GM12878 (cell line): ENCODE results near the gene SEMA5A. TPM values are rescaled to one million over a fixed set of nuclear protein-coding genes. Genes with fewer than 3 reads are reported as not detected.

Source experiments
- ATAC-seq: fragments of 200-7000 bp; cut with Tn5 transposase; 3 replicates; pipeline ENCODE4 v1.9.1; 2020; ENCODE audit warnings: mild to moderate bottlenecking, moderate library complexity
- BruUV-seq: library from RNA; stranded (reverse); fragments of 400-500 nt; replicated peaks from 2 replicates; lab custom pipeline; 2021; lab: Mats Ljungman, UMichigan
- CTCF ChIA-PET: fragments of 300-600 bp; sonication (Branson Sonifier 250); formaldehyde crosslinking; extraction: SDS; loops from one replicate; lab custom pipeline; 2021; ENCODE audit warnings: inconsistent platforms; lab: Yijun Ruan, JAX
- POLR2A ChIA-PET: fragments of 350-600 bp; formaldehyde crosslinking; extraction: SDS; loops from one replicate; lab custom pipeline; 2021; ENCODE audit warnings: inconsistent platforms; lab: Charles Lee
- RAD21 ChIA-PET: fragments of 300-600 bp; sonication (Branson Sonifier 250); formaldehyde crosslinking; loops from one replicate; lab custom pipeline; 2023; ENCODE audit warnings: antibody characterized with exemption; ENCODE audit not compliant: unreplicated experiment; lab: Charles Lee
- SMC1A ChIA-PET: fragments of 300-600 bp; sonication (Branson Sonifier 250); formaldehyde crosslinking; loops from one replicate; lab custom pipeline; 2023; ENCODE audit not compliant: unreplicated experiment, uncharacterized antibody; lab: Charles Lee
- DNase-seq: peaks from one replicate; pipeline ENCODE4 v3.0.0-alpha.2; 2011; ENCODE audit warnings: low read depth, low spot score
- FAIRE-seq: peaks from 3 replicates; lab custom pipeline; 2011; peaks lifted over from hg19 to GRCh38; lab: Jason Lieb, UNC
- H2AFZ ChIP-seq: 2 replicates; pipeline ENCODE4 v1.6.0; 2011; ENCODE audit warnings: low read depth, low read length, control low read depth; ENCODE audit not compliant: control insufficient read depth
- H3K27ac ChIP-seq: 2 replicates; pipeline ENCODE4 v1.5.1; 2011; ENCODE audit warnings: control low read depth; ENCODE audit not compliant: control insufficient read depth, insufficient read depth
- H3K27me3 ChIP-seq, 2 experiments: replicated peaks in 1 of 2; 2 replicates each; pipeline versions ENCODE4 v1.6.0 to v1.6.1; 2011; ENCODE audit warnings: low read length in 1 of 2; ENCODE audit not compliant: control insufficient read depth in 2 of 2, insufficient read depth in 2 of 2
- H3K36me3 ChIP-seq, 2 experiments: 2 replicates each; pipeline ENCODE4 v1.5.1; 2011; ENCODE audit warnings: low read length in 1 of 2; ENCODE audit not compliant: control insufficient read depth in 2 of 2, insufficient read depth in 2 of 2
- H3K4me1 ChIP-seq: 2 replicates; pipeline ENCODE4 v1.6.1; 2011; ENCODE audit warnings: mild to moderate bottlenecking, low read length, moderate library complexity, mixed read lengths; ENCODE audit not compliant: control insufficient read depth, insufficient read depth
- H3K4me2 ChIP-seq: 2 replicates; pipeline ENCODE4 v1.6.0; 2011; ENCODE audit warnings: control low read depth; ENCODE audit not compliant: control insufficient read depth, insufficient read depth
- H3K4me3 ChIP-seq: fragments of 200-600 bp; sonication (generic); 2 replicates; pipeline ENCODE4 v1.5.1; 2016
- H3K79me2 ChIP-seq: 2 replicates; pipeline ENCODE4 v1.6.0; 2011; ENCODE audit warnings: low read length; ENCODE audit not compliant: control insufficient read depth, insufficient read depth
- H3K9ac ChIP-seq: 2 replicates; pipeline ENCODE4 v1.8.0; 2011; ENCODE audit warnings: low read length, control low read depth, mixed read lengths; ENCODE audit not compliant: control insufficient read depth, insufficient read depth
- H3K9me3 ChIP-seq: replicated peaks from 3 replicates; pipeline ENCODE4 v1.5.1; 2011; ENCODE audit warnings: mild to moderate bottlenecking, low read length; ENCODE audit not compliant: control insufficient read depth, insufficient read depth
- H4K20me1 ChIP-seq: 2 replicates; pipeline ENCODE4 v1.6.0; 2011; ENCODE audit not compliant: control insufficient read depth, insufficient read depth
- E4F1 ChIP-seq: fragments of 450-650 bp; IDR thresholded peaks from 2 replicates; pipeline ENCODE4 v1.6.1; 2018; ENCODE audit warnings: borderline replicate concordance, mild to moderate bottlenecking; ENCODE audit not compliant: partially characterized antibody
- JUND ChIP-seq: IDR thresholded peaks from 2 replicates; pipeline ENCODE4 v1.6.1; 2012; ENCODE audit warnings: low read depth, mild to moderate bottlenecking, low read length, improper control_type of control experiment, moderate library complexity
- MXI1 ChIP-seq: fragments of 150-350 bp; IDR thresholded peaks from 2 replicates; pipeline ENCODE4 v1.6.1; 2011; ENCODE audit warnings: low read depth, mild to moderate bottlenecking, inconsistent platforms, low read length, improper control_type of control experiment
- SPI1 ChIP-seq: IDR thresholded peaks from 2 replicates; pipeline ENCODE4 v1.6.1; 2011; ENCODE audit warnings: low read depth, mild to moderate bottlenecking, low read length, moderate library complexity, borderline replicate concordance; ENCODE audit not compliant: insufficient read depth
- ZNF384 ChIP-seq: IDR thresholded peaks from 2 replicates; pipeline ENCODE4 v1.6.1; 2012; ENCODE audit warnings: low read depth, mild to moderate bottlenecking, low read length, improper control_type of control experiment, borderline replicate concordance
- WGBS: methylation state at CpG from one replicate; pipeline ENCODE4 v1.1.6; 2016; ENCODE audit warnings: low lambda C conversion rate; ENCODE audit not compliant: insufficient replicate concordance, insufficient coverage; ENCODE audit errors: missing lambda C conversion rate; 5-methylcytosine and 5-hydroxymethylcytosine counted together
- in situ Hi-C: fragments of 300-500 bp; cut with MboI; formaldehyde crosslinking; loops from 9 replicates; pipeline ENCODE4 v1.14.3; 2018; ENCODE audit warnings: mixed read lengths
- intact Hi-C: fragments of 100-400 bp; cut with micrococcal nuclease; formaldehyde crosslinking; loops from one replicate; pipeline ENCODE4 v1.14.2; 2022; ENCODE audit not compliant: unreplicated experiment
- polyA plus RNA-seq, 11 experiments: library from polyadenylated mRNA; depleted of rRNA in 4 of 11; unstranded in 6 of 11; stranded (reverse) in 5 of 11; fragments of >200 nt; fragmentation: Nextera tagmentation in 4 of 11; fragmentation: Illumina TruSeq in 1 of 11; extraction: Ambion mirVana in 4 of 11; extraction: Trizol in 1 of 11; gene quantifications; 1 replicate in 1 of 11; 2 replicates in 10 of 11; pipeline versions ENCODE4 v1.2.1 to v1.2.3, GENCODE V29; 2011 to 2016; ENCODE audit warnings: inconsistent platforms in 2 of 11, missing spikeins in 2 of 11, low read depth in 1 of 11
- total RNA-seq, 4 experiments: library from RNA; depleted of rRNA in 3 of 4; stranded (reverse); fragments of >200 nt in 3 of 4; fragmentation: Illumina TruSeq in 1 of 4; extraction: Trizol in 1 of 4; gene quantifications; 2 replicates each; pipeline versions ENCODE4 v1.2.1 to v1.2.3, GENCODE V29; 2013 to 2021
- TF ChIP-seq, protein P1 (sequence below): fragments of 450-650 bp; IDR thresholded peaks from 2 replicates; pipeline ENCODE4 v1.6.1; 2014; ENCODE audit warnings: mild to moderate bottlenecking

The SEMA5A gene
- total and polyA plus RNA-seq, 10 of the 15 experiments (the other 5 are each of a cell fraction or from before 2014, with no cell fraction given): 0.03 to 2.4 (median 0.09) TPM; not detected in 1

DNA sequence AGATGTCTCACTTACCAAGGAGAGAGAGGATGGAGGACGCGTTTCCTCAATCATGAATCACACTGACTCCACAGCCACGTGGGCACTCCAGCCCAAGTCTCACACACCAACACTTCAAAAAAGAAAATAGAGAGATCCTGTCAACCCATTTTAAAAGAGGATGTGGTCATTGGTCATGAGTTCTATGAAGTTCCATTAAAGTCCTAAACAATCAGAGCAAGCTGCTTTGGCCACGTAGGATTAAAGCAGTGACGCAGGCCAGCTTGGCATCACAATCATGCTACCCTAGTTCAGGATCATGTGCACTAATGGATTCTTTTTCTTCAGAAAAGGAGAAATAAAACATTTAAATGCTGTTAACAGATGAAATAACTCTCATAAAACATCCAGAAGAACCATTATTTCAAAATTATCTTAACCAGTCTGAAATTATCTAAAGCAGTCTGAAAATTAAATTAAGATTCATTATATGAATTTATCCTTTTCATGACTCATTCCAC, 108.1 kb downstream of the SEMA5A start:
- WGBS: 66% methylated on average over 5 of the region's 5 CpGs
- TF ChIP-seq SPI1 (peak; percentile 47; the same call in 1 of the 2 replicates), JUND (no peak)
- TF ChIP-seq, protein P1, sequence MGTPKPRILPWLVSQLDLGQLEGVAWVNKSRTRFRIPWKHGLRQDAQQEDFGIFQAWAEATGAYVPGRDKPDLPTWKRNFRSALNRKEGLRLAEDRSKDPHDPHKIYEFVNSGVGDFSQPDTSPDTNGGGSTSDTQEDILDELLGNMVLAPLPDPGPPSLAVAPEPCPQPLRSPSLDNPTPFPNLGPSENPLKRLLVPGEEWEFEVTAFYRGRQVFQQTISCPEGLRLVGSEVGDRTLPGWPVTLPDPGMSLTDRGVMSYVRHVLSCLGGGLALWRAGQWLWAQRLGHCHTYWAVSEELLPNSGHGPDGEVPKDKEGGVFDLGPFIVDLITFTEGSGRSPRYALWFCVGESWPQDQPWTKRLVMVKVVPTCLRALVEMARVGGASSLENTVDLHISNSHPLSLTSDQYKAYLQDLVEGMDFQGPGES: no peak
- TF ChIP-seq, all 136 proteins: peak for 1
- peak; percentile 7 for FAIRE-seq

DNA sequence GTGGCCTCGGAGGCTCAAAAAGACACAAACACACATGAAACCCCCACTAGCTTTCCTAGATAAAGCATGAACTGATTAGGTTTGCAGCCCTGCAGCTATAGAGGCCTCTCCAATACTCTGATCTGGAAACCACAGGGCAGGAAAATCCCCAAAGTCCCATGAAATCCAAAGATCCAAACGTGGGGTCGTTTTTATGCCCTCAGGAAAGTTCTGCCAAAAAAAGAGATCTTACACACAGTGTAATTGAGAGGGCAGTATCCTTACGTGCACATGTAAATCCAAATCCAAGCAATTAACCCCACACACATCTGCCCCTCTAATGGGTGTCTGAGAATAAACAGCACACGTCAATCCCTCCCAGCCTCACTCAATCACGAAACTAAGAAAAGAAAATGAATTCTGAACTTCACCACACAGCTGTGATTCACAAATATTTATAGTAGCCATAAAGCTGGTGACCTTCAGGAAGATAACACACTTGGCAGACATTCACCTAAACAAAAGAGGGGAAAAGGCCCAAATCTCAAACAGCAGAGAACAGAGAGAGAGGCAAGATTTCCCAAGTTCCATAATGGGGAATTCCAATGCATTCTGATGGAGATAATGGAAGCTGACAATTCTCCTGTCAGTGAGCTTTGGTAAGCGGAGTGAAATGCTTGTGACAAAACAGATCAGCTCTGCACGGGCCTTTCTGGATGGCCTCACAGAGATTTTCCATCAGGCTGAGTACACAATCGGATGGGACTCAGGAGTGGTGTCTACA, 114.2 kb downstream of the SEMA5A start:
- H3K36me3 ChIP-seq: no peaks in the 10 kb centered on the region
- no peaks in the 10 kb centered on the region for H3K79me2 ChIP-seq
- ChIA-PET CTCF (interaction anchor here (1.7 kb wide), 1 partner anchor 70 kb away, joined by 4 read pairs; no protein-coding TSS in a partner anchor), SMC1A (no interaction called here), POLR2A (no interaction called here), RAD21 (no interaction called here)
- ATAC-seq (peak; percentile 48), DNase-seq (no peak), FAIRE-seq (no peak)
- H3K4me2 ChIP-seq: no peak overlapping the region
- no peak overlapping the region for H3K27ac ChIP-seq
- no peak overlapping the region for H3K9ac ChIP-seq
- H4K20me1 ChIP-seq: no peaks in the 10 kb centered on the region
- no TSS peak for BruUV-seq
- no peak overlapping the region for H3K4me3 ChIP-seq
- no peak for TF ChIP-seq MXI1
- no peak for TF ChIP-seq ZNF384
- TF ChIP-seq E4F1: no peak
- intact Hi-C loops (no loop called here), in situ Hi-C loops (no loop called here)
- H2AFZ ChIP-seq: no peak overlapping the region
- H3K4me1 ChIP-seq: no peaks in the 10 kb centered on the region; the same call in 1 of the 2 replicates
- H3K9me3 ChIP-seq: no peaks in the 10 kb centered on the region; the same call in 2 of the 3 replicates
- no peaks in the 10 kb centered on the region for H3K27me3 ChIP-seq
- 32% methylated on average over 9 of the region's 9 CpGs for WGBS

More for the DNA sequence above, 108.1 kb downstream of the SEMA5A start:
- SMC1A ChIA-PET: no interaction called here
- H3K4me3 ChIP-seq: no peak overlapping the region
- H3K4me2 ChIP-seq: no peak overlapping the region
- no peaks in the 10 kb centered on the region for H3K79me2 ChIP-seq
- no peaks in the 10 kb centered on the region for H3K36me3 ChIP-seq
- CTCF ChIA-PET: no interaction called here
- H3K9me3 ChIP-seq: no peaks in the 10 kb centered on the region; the same call in 2 of the 3 replicates
- no peaks in the 10 kb centered on the region for H3K4me1 ChIP-seq
- H3K27ac ChIP-seq: no peak overlapping the region
- in situ Hi-C loops (no loop called here), intact Hi-C loops (no loop called here)
- no TSS peak for BruUV-seq
- no peak overlapping the region for H2AFZ ChIP-seq
- no peak overlapping the region for H3K9ac ChIP-seq
- POLR2A ChIA-PET: no interaction called here
- ATAC-seq (no peak), DNase-seq (no peak)
- H4K20me1 ChIP-seq: no peaks in the 10 kb centered on the region
- no peaks in the 10 kb centered on the region for H3K27me3 ChIP-seq
- RAD21 ChIA-PET: no interaction called here
